H1 (cell line): ENCODE results near the gene SYNJ1. TPM values are rescaled to one million over a fixed set of nuclear protein-coding genes. Genes with fewer than 3 reads are reported as not detected.

ENCODE experiments used
- CTCF ChIA-PET: fragments of 300-600 bp; sonication (Branson Sonifier 250); formaldehyde crosslinking; loops from one replicate; lab custom pipeline; 2021; ENCODE audit not compliant: partially characterized antibody; lab: Charles Lee
- POLR2A ChIA-PET: fragments of 300-600 bp; sonication (Branson Sonifier 250); formaldehyde crosslinking; loops from one replicate; lab custom pipeline; 2021; ENCODE audit warnings: inconsistent platforms; ENCODE audit not compliant: partially characterized antibody; lab: Charles Lee
- DNase-seq, 2 experiments: peaks; one replicate each; pipeline versions ENCODE4 v3.0.0 to v3.0.0-alpha.2; 2010 to 2022; ENCODE audit warnings: low spot score in 2 of 2, low read depth in 1 of 2, mixed read lengths in 1 of 2
- FAIRE-seq: peaks from 2 replicates; lab custom pipeline; 2011; peaks lifted over from hg19 to GRCh38; lab: Jason Lieb, UNC
- H2AFZ ChIP-seq: 2 replicates; pipeline ENCODE4 v1.8.1; 2012; ENCODE audit warnings: low read length, inconsistent platforms
- H2AK5ac ChIP-seq: 2 replicates; pipeline ENCODE4 v1.6.1; 2013; ENCODE audit warnings: low read depth, low read length
- H2BK120ac ChIP-seq: replicated peaks from 2 replicates; pipeline ENCODE3; 2013; ENCODE audit warnings: low read depth, low read length, inconsistent platforms
- H2BK12ac ChIP-seq: 2 replicates; pipeline ENCODE4 v1.6.1; 2013; ENCODE audit warnings: low read depth, low read length
- H2BK15ac ChIP-seq: 2 replicates; pipeline ENCODE4 v1.6.1; 2013; ENCODE audit warnings: low read length
- H2BK20ac ChIP-seq: 2 replicates; pipeline ENCODE4 v1.6.1; 2013; ENCODE audit warnings: low read length
- H2BK5ac ChIP-seq: 2 replicates; pipeline ENCODE4 v1.6.1; 2013; ENCODE audit warnings: low read depth, low read length
- H3K14ac ChIP-seq: 2 replicates; pipeline ENCODE4 v1.6.1; 2013; ENCODE audit warnings: inconsistent platforms; ENCODE audit not compliant: insufficient read length
- H3K18ac ChIP-seq: 2 replicates; pipeline ENCODE4 v1.6.1; 2013; ENCODE audit warnings: low read length; ENCODE audit errors: extremely low read depth
- H3K23ac ChIP-seq: 2 replicates; pipeline ENCODE4 v1.6.1; 2013; ENCODE audit warnings: inconsistent platforms; ENCODE audit not compliant: insufficient read length
- H3K23me2 ChIP-seq: 2 replicates; pipeline ENCODE4 v1.6.1; 2013; ENCODE audit warnings: low read depth, low read length
- H3K27ac ChIP-seq: 2 replicates; pipeline ENCODE4 v1.6.1; 2011; ENCODE audit warnings: low read depth, low read length, inconsistent platforms
- H3K27me3 ChIP-seq, 4 experiments: replicated peaks in 1 of 4; 1 replicate in 1 of 4; 2 replicates in 3 of 4; pipeline versions ENCODE4 v1.6.1 to v1.8.1; 2011 to 2013; ENCODE audit warnings: low read length in 3 of 4, mild to moderate bottlenecking in 3 of 4, inconsistent platforms in 2 of 4, mixed read lengths in 2 of 4, moderate library complexity in 1 of 4; ENCODE audit not compliant: control insufficient read depth in 3 of 4, insufficient read depth in 3 of 4; ENCODE audit errors: extremely low read depth in 1 of 4
- H3K36me3 ChIP-seq, 4 experiments: 2 replicates each; pipeline versions ENCODE4 v1.6.1 to v1.8.1; 2011 to 2013; ENCODE audit warnings: mild to moderate bottlenecking in 4 of 4, low read length in 3 of 4, moderate library complexity in 2 of 4, control low read depth in 1 of 4, inconsistent platforms in 1 of 4; ENCODE audit not compliant: insufficient read depth in 4 of 4, control insufficient read depth in 2 of 4
- H3K4ac ChIP-seq: replicated peaks from 2 replicates; pipeline ENCODE3; 2013; ENCODE audit warnings: low read length, low read depth, mixed read lengths, inconsistent platforms; ENCODE audit not compliant: insufficient read length
- H3K4me1 ChIP-seq, 4 experiments: replicated peaks in 1 of 4; 1 replicate in 1 of 4; 2 replicates in 3 of 4; pipeline versions ENCODE4 v1.6.1 to v1.8.1; 2011 to 2013; ENCODE audit warnings: low read length in 3 of 4, inconsistent platforms in 2 of 4, mixed read lengths in 1 of 4; ENCODE audit not compliant: insufficient read depth in 4 of 4, control insufficient read depth in 3 of 4
- H3K4me2 ChIP-seq, 2 experiments: 2 replicates each; pipeline versions ENCODE4 v1.6.1 to v1.8.1; 2011 to 2013; ENCODE audit warnings: low read depth in 2 of 2, low read length in 2 of 2, control low read depth in 1 of 2, inconsistent platforms in 1 of 2, mild to moderate bottlenecking in 1 of 2; ENCODE audit not compliant: insufficient read depth in 1 of 2
- H3K4me3 ChIP-seq, 4 experiments: fragments of 200-600, 300-600 bp in 1 of 4; sonication (generic), shearing (Covaris generic), sonication (Bioruptor Twin) in 1 of 4; 2 replicates each; pipeline versions ENCODE4 v1.5.1 to v1.8.1; 2011 to 2016; ENCODE audit warnings: low read length in 4 of 4, low read depth in 3 of 4, control low read depth in 2 of 4, inconsistent platforms in 2 of 4, mild to moderate bottlenecking in 2 of 4, mixed read lengths in 1 of 4, moderate library complexity in 1 of 4; ENCODE audit not compliant: insufficient read depth in 2 of 4; ENCODE audit errors: extremely low read depth in 1 of 4
- H3K56ac ChIP-seq: replicated peaks from 2 replicates; pipeline ENCODE3; 2013; ENCODE audit warnings: low read depth, mild to moderate bottlenecking, mixed read lengths, low read length, inconsistent platforms; ENCODE audit not compliant: insufficient read length
- H3K79me1 ChIP-seq: 2 replicates; pipeline ENCODE4 v1.6.1; 2013; ENCODE audit warnings: low read depth, low read length, control low read depth
- H3K79me2 ChIP-seq, 2 experiments: 2 replicates each; pipeline versions ENCODE4 v1.6.1 to v1.8.1; 2012 to 2013; ENCODE audit warnings: low read length in 2 of 2, mild to moderate bottlenecking in 2 of 2, inconsistent platforms in 1 of 2; ENCODE audit not compliant: insufficient read depth in 2 of 2, control insufficient read depth in 1 of 2
- H3K9ac ChIP-seq, 4 experiments: replicated peaks in 1 of 4; 1 replicate in 1 of 4; 2 replicates in 3 of 4; pipeline versions ENCODE4 v1.6.1 to v1.8.1; 2011 to 2013; ENCODE audit warnings: low read depth in 3 of 4, low read length in 3 of 4, control low read depth in 2 of 4, mild to moderate bottlenecking in 2 of 4, moderate library complexity in 2 of 4, inconsistent platforms in 1 of 4; ENCODE audit errors: extremely low read depth in 1 of 4
- H3K9me3 ChIP-seq, 2 experiments: 2 replicates each; pipeline versions ENCODE4 v1.6.1 to v1.8.1; 2012 to 2013; ENCODE audit warnings: mild to moderate bottlenecking in 2 of 2, moderate library complexity in 2 of 2, control low read depth in 1 of 2, inconsistent platforms in 1 of 2, low read depth in 1 of 2, low read length in 1 of 2, mixed read lengths in 1 of 2; ENCODE audit not compliant: insufficient read depth in 2 of 2
- H4K20me1 ChIP-seq, 2 experiments: replicated peaks in 1 of 2; 2 replicates each; pipeline versions ENCODE3 to v1.8.1; 2011 to 2013; ENCODE audit warnings: inconsistent platforms in 2 of 2, low read length in 2 of 2, mild to moderate bottlenecking in 1 of 2; ENCODE audit not compliant: insufficient read depth in 2 of 2, control insufficient read depth in 1 of 2
- H4K5ac ChIP-seq: 2 replicates; pipeline ENCODE4 v1.6.1; 2013; ENCODE audit warnings: low read length, low read depth, mixed read lengths, inconsistent platforms; ENCODE audit not compliant: insufficient read length
- H4K8ac ChIP-seq: 2 replicates; pipeline ENCODE4 v1.8.0; 2013; ENCODE audit warnings: mild to moderate bottlenecking, moderate library complexity, low read length, inconsistent platforms; ENCODE audit not compliant: insufficient read depth; ENCODE audit errors: extremely low read depth
- H4K91ac ChIP-seq: replicated peaks from 2 replicates; pipeline ENCODE3; 2013; ENCODE audit warnings: low read length, mixed read lengths, inconsistent platforms; ENCODE audit not compliant: insufficient read length
- CHD1 ChIP-seq: IDR thresholded peaks from 2 replicates; pipeline ENCODE4 v1.6.1; 2012; ENCODE audit warnings: low read depth, low read length, improper control_type of control experiment
- JUND ChIP-seq: IDR thresholded peaks from 2 replicates; pipeline ENCODE4 v1.6.1; 2011; ENCODE audit warnings: mild to moderate bottlenecking, improper control_type of control experiment, low read length
- KDM1A ChIP-seq: fragments of 200-600, 300-600 bp; sonication (generic); IDR thresholded peaks from 2 replicates; pipeline ENCODE4 v1.7.1; 2016; ENCODE audit warnings: mild to moderate bottlenecking, low read length, borderline replicate concordance
- KDM4A ChIP-seq: IDR thresholded peaks from one replicate; pipeline ENCODE4 v1.7.1; 2012; ENCODE audit warnings: low read depth, mild to moderate bottlenecking, moderate library complexity, low read length, inconsistent platforms; ENCODE audit not compliant: severe bottlenecking
- PHF8 ChIP-seq: fragments of 200-600 bp; sonication (generic); conservative IDR thresholded peaks from 2 replicates; pipeline ENCODE4 v1.7.1; 2012; ENCODE audit warnings: low read depth, mild to moderate bottlenecking, inconsistent platforms, low read length, moderate library complexity
- RBBP5 ChIP-seq: IDR thresholded peaks from 2 replicates; pipeline ENCODE4 v1.7.1; 2012; ENCODE audit warnings: low read depth, mild to moderate bottlenecking, inconsistent platforms, low read length, moderate library complexity, borderline replicate concordance
- RFX5 ChIP-seq: IDR thresholded peaks from 2 replicates; pipeline ENCODE4 v1.6.1; 2011; ENCODE audit warnings: low read depth, low read length, improper control_type of control experiment, borderline replicate concordance
- SAP30 ChIP-seq: fragments of 300-600 bp; sonication (generic); IDR thresholded peaks from 2 replicates; pipeline ENCODE4 v1.7.1; 2012; ENCODE audit warnings: low read length, moderate library complexity, mild to moderate bottlenecking, inconsistent platforms; ENCODE audit not compliant: insufficient read depth, insufficient replicate concordance
- SUZ12 ChIP-seq: fragments of 200-600 bp; sonication (generic); IDR thresholded peaks from 2 replicates; pipeline ENCODE4 v1.6.1; 2012; ENCODE audit warnings: mild to moderate bottlenecking, inconsistent platforms, low read length, moderate library complexity, mixed read lengths
- TAF7 ChIP-seq: optimal IDR thresholded peaks from 2 replicates; pipeline ENCODE3; 2011; ENCODE audit warnings: low read depth, mild to moderate bottlenecking, inconsistent platforms, low read length, moderate library complexity, borderline replicate concordance
- WGBS, 2 experiments: shearing (Covaris generic) in 1 of 2; methylation state at CpG; one replicate each; pipeline versions ENCODE4 v1.1.6 to v1.1.7; 2013 to 2015; ENCODE audit warnings: low lambda C conversion rate in 2 of 2, mixed read lengths in 2 of 2, inconsistent platforms in 1 of 2, low coverage in 1 of 2, missing lambda C conversion rate in 1 of 2; ENCODE audit not compliant: insufficient replicate concordance in 2 of 2, insufficient coverage in 1 of 2, insufficient read length in 1 of 2; ENCODE audit errors: extremely low coverage in 1 of 2, missing lambda C conversion rate in 1 of 2; 5-methylcytosine and 5-hydroxymethylcytosine counted together
- polyA plus RNA-seq, 7 experiments: library from polyadenylated mRNA; depleted of rRNA in 3 of 7; stranded (reverse) in 5 of 7; unstranded in 2 of 7; fragments of >200 nt in 5 of 7; fragments of 200-250 nt in 2 of 7; gene quantifications; 1 replicate in 5 of 7; 2 replicates in 1 of 7; 4 replicates in 1 of 7; pipeline versions ENCODE4 v1.2.1 to v1.2.3, GENCODE V29; 2011 to 2013; ENCODE audit warnings: missing spikeins in 2 of 7, mixed read lengths in 2 of 7
- total RNA-seq: library from RNA; stranded (reverse); fragmentation: NEBNext Ultra II Directional; extraction: Animal tissue kit (Norgen Biotek cat#: 25700); gene quantifications from 2 replicates; pipeline ENCODE4 v1.2.1, GENCODE V29; 2021
- TF ChIP-seq, protein P1 (sequence below): IDR thresholded peaks from 2 replicates; pipeline ENCODE4 v1.6.1; 2012; ENCODE audit warnings: low read length, inconsistent platforms

Gene SYNJ1
- total and polyA plus RNA-seq, 2 of the 8 experiments (the other 6 are each of a cell fraction or from before 2014, with no cell fraction given): 1.3 to 4.3 TPM

DNA sequence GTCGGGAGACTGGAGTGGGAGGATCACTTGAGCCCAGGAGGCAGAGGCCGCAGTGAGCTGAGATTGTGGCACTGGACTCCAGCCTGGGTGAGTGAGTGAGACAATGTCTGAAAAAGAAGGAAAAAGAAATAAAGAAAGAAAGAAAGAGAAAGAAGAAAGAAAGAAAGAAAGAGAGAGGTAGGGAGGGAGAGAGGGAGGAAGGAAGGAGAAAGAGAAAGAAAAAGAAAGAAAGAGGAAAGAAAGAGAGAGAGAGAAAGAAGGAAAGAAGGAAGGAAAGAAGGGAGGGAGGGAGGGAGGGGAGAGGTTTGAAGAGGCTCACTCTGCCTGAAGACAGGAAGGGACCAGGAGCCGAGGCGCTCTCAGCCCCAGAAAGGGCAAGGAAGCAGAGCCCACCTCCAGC is 137.7 kb downstream of the SYNJ1 start:
- Histone ChIP-seq H2BK12ac (no peak overlapping the region), H4K91ac (no peak overlapping the region), H4K5ac (no peak overlapping the region), H3K9me3 (no peaks in the 10 kb centered on the region), H3K27ac (no peak overlapping the region), H2BK5ac (no peak overlapping the region), H3K79me2 (no peaks in the 10 kb centered on the region), H4K8ac (no peak overlapping the region), H3K9ac (no peak overlapping the region), H3K27me3 (no peaks in the 10 kb centered on the region; a peak in 1 of 7 replicates), H2AFZ (no peak overlapping the region), H3K14ac (no peak overlapping the region), H3K4me1 (0 out of 7 replicates have a peak, but pooled peaks cover 0 to 2% (median 0%) of the 10 kb centered on the region in 4 experiments), H3K56ac (no peak overlapping the region), H2BK15ac (no peak overlapping the region), H3K4ac (no peak overlapping the region), H3K4me2 (no peak overlapping the region), H2BK20ac (no peak overlapping the region), H3K18ac (no peak overlapping the region), H3K36me3 (no peaks in the 10 kb centered on the region), H3K23ac (no peak overlapping the region), H4K20me1 (no peaks in the 10 kb centered on the region), H3K23me2 (peaks cover 9% of the 10 kb centered on the region; the same call in 1 of the 2 replicates), H2BK120ac (no peak overlapping the region), H3K79me1 (no peaks in the 10 kb centered on the region), H2AK5ac (no peak overlapping the region), H3K4me3 (no peak overlapping the region)
- DNase-seq (no peak), FAIRE-seq (no peak)
- WGBS, 2 experiments: 83% methylated on average over 2 of the region's 4 CpGs; no CpG with 5 or more reads in 1 of the 2 experiments
- no peak for TF ChIP-seq SUZ12
- no peak for TF ChIP-seq TAF7
- no peak for TF ChIP-seq KDM1A
- TF ChIP-seq, protein P1, sequence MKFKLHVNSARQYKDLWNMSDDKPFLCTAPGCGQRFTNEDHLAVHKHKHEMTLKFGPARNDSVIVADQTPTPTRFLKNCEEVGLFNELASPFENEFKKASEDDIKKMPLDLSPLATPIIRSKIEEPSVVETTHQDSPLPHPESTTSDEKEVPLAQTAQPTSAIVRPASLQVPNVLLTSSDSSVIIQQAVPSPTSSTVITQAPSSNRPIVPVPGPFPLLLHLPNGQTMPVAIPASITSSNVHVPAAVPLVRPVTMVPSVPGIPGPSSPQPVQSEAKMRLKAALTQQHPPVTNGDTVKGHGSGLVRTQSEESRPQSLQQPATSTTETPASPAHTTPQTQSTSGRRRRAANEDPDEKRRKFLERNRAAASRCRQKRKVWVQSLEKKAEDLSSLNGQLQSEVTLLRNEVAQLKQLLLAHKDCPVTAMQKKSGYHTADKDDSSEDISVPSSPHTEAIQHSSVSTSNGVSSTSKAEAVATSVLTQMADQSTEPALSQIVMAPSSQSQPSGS: no peak
- no peak for TF ChIP-seq PHF8
- no peak for TF ChIP-seq RFX5
- no peak for TF ChIP-seq SAP30
- no peak for TF ChIP-seq JUND
- no peak for TF ChIP-seq KDM4A
- no peak for TF ChIP-seq CHD1
- TF ChIP-seq RBBP5: no peak
- ChIA-PET CTCF (interaction anchor here (0.7 to 6.0 kb wide), 5 partner anchors 10 to 753 kb away, joined by 3 to 41 read pairs (median 3); no protein-coding TSS in a partner anchor), POLR2A (interaction anchor here (0.9 to 1.7 kb wide), 2 partner anchors 21 to 194 kb away, joined by 3 read pairs; no protein-coding TSS in a partner anchor)
